Skin of body (tissue), 2 donors: ENCODE measurements around the gene OSCP1. TPM values are rescaled to one million over a fixed set of nuclear protein-coding genes. Genes with fewer than 3 reads are reported as not detected.

Source experiments
- DNase-seq: peaks from one replicate; lab custom pipeline; 2025; lab: John Stamatoyannopoulos, UW
- total RNA-seq: library from RNA; depleted of rRNA; stranded (reverse); fragments of >200 nt; gene quantifications from one replicate; pipeline ENCODE4 v1.2.3, GENCODE V29; 2014

Gene OSCP1
- total RNA-seq, 1 donor from 2014 or later = 10.4 TPM

GRCh38 chr1:36475341-36475740, 25.1 kb upstream of the OSCP1 start:
- DNase-seq = no peak

DNA sequence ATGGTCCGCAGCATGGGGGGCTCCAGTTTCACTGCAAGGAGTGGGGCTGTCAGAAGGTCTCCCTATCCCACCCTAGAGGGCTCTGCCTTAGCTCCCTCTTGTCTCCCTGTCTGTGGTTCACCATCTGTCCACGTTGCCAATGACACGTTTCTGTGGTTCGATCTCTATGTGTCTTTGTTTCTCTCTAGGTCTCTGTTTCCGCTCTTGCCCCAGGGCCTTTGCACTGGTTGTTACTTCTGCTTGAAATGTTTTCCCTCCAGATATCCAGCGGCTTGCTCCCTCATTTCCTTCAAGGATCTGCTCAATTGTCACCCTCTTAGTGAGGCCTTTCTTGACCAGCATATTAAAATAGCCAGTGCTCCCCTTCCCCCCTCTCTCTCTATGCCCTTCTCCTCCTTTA, 22.4 kb upstream of the OSCP1 start:
- no peak for DNase-seq

DNA sequence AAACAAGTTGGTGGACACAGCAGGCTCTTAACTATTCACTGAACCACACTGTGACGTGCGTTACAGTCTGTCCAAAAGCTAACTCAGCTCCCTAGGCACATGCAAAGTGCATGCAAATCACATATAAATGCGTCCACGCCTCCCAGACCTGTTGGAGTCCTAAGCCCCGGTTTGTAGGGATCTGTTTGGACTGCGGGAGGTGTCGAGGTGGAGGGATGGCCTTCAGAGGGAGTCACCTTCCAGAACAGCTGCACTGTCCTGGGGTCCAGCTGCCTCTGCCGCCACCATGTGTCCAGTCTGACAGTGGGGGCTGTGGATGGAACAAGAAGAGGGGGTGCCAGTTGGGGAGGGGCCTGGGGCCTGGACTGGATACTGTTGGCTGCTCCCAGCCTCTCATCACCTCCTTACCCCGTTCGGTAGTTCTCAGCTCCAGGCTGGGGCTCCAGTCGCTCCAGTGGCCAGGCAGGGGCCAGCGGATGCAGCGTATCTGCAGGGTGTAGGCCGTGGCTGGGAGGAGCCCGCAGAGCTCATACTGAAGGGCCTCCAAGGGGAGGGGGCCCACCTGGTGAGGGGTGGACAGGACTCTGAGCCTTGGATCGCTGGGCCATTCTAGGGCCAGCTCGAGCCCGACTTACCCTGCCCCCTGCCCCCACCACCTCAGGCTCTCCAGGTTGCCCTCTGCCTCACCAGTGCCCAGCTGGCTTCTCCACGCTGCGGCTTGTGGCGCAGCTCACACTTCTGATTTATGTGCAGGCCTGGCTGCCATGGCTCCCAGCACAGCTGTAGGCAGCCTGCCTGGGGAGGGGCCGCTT, 21.8 kb upstream of the OSCP1 start:
- DNase-seq = no peak

DNA sequence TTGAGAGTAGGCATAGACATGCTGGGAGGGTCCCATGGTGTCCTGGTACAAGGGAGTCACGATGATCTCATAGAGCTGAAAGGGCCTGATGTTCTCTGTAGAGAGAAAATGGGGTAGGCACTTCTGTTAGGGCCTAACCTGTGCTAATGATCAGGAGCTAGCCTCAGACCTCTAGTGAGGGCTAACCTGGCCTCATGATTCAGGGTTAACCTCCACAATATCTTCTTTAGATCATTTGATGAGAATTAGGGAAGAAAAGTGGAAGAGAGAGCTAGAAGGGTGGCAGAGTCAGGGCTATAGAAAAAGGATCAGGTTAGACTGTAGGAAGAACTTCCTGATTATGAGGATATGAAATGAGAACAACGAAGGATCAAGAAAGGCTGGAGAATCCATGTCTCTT, 18.9 kb upstream of the OSCP1 start:
- DNase-seq = no peak

GRCh38 chr1:36467700-36468455, 17.6 kb upstream of the OSCP1 start:
- DNase-seq = no peak

DNA sequence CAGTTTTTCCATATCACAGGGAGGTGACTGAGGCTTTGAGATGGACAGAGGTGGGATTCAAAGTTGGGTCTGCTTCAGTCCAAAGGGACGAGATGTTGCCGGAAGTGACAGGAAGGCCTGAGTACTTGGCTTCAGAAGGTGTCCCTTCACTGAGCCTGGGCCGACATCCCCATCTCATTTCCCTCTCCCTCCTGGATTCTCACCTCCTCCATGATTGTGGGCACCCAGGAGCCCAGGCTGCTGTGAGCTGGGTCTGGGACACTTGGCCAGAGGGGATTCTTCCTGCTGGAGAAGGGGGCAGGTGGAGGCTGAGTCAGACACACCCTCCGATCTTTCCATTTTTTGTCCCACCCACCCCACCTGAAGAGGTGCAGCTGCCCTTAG, 16.8 kb upstream of the OSCP1 start:
- DNase-seq = no peak

- DNase-seq = no peak
These were observed 16.2 kb upstream of the OSCP1 start for GRCh38 chr1:36466370-36467026.

DNA sequence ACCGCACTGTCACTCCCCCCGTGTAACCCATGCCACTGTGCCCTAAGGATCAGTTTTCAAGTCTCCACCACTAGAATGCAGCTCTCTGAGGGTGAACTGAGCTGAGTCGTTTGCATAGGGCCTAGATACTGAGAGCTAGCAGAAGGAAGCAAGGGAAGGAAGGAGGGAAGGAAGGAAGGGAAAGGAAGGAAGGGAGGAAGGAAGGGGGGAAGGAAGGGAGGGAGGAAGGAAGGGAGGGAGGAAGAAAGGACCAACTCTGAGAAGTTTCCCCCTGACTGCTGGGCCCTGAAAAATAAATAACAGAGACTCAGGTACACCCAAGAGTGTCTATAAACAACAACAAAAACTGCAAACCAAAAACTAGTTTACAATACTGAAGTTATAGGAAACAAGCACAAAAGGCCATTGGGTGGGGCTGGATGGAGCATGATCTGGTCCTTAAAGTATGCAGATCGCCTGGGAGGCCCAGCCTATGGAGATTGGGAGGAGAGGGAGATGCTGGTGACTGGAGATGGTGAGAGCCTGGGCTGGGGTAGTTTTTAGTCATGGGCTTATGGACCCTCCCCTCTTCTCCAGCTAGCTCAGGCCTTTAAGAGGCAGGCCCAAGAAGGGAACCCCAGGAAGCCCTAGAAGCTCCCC, 15.6 kb upstream of the OSCP1 start:
- DNase-seq = no peak

DNA sequence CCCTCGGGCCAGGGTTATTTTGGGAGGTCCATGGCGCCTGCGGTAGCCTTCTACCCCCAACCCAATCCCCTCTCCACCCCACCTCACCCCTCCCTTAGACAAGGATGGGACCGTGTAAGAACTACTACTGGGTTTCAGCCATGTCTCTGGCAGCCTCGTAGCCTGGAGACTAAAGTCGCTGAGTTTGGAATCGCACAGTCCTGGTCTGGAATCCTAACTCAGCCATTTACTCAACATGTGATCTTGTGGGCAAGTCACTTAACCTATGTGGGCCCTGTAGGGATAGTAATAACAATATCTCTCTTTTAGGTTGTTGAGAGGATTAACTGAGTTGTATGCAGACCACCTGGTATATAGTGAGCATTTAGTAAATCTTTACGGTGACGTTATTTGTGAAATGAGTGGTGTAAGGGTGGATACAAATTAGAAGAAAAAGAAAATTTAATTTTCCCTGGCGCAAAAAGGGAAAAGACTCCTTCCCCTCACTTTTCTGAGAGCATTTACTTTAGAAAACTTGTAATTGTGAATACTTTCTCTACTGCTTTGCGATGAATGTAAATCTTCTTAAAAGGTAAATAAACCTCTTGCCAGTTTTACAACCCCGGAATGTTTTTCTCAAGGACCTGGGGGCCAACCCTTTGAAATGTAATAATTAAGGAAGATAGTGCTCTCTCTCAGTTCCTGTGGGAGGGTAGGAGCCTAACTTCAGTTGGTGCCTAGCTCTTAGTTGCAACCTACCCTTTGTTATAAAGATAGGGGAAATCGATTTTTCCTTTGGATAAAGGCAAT, 14.5 kb upstream of the OSCP1 start:
- DNase-seq = peak; percentile 48

DNA sequence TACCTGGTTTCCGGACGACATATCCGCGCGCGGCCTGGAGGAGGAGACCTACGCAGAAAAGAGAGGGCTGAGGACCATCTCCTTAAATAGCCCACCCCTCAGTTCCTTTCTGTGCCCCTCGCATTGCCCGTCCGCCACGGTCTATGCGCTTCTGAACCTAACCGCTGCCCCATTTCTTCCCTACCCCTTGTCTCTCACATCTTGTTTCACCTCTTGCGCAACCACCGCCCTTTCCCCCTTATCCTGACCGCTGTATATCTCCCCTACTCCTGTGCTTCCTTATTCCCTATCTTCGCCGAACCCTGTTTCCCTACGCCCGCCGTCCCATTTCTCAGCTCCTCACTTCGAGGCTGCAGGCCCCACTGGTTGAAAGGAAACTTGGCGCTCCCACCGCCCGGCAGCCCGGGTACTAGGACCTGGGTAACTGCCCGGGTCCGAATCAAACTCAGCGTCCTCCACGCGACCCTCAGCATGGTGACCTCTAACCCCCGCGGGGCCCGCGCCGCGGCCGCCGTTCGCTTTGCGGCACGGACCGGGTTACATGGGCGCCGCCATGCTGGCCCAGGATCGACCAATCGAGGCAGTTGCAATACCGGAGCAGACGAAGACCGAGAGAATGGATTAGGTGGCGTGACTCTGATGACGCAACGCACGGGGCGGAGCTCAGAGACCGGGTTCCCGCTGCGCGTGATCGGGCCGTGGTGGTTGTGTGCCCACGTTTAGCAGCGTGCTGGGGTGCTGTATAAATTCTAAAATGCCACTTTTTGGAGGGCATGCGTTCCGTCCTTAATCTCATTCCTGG, 13.8 kb upstream of the OSCP1 start, which contains the start of gene MRPS15:
Gene MRPS15 (minus strand): TSS at position 582 of the 802 bp plus-strand sequence. CDS start 109 bp downstream, at position 473.
- DNase-seq = peak; percentile 94

- DNase-seq = no peak
These were observed 13.2 kb upstream of the OSCP1 start for GRCh38 chr1:36463463-36463802.

DNA sequence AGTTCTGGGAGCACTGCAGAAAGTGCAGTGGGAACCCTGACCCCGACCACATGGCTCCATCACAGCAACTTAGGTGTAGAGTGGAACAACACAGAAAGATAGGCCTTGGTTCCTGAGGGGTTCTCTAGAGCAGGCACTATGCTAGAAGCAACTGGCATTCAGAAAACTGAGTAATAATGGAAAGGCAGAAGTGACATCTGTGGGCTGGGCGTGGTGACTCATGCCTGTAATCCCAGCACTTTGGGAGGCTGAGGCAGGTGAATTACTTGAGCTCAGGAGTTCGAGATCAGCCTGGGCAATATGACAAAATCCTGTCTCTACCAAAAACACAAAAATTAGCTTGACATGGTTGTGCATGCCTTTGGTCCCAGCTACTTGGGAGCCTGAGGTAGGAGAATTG, 8.7 kb upstream of the OSCP1 start:
- DNase-seq = no peak

DNA sequence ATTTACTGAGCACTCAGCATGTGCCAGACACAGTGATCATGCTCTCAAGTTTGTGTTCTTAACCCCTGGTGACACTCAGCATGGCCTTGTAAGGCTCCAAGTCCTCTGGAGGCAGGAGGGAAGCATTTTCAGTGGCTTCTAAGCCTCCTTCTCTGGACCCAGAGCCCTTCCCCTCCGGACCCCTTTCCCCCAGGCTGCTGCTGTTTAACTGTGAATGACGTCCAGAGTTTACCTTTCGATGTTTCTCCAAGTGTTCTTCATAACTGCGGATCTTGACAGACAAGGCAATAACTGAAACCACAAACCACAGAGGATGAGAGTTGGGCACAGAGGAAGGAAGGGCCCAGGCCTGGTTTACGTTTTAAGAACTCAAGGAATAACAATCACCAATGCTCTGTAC, 7.4 kb upstream of the OSCP1 start:
- DNase-seq = no peak

GRCh38 chr1:36456391-36456928, 6.2 kb upstream of the OSCP1 start:
- DNase-seq = no peak

DNA sequence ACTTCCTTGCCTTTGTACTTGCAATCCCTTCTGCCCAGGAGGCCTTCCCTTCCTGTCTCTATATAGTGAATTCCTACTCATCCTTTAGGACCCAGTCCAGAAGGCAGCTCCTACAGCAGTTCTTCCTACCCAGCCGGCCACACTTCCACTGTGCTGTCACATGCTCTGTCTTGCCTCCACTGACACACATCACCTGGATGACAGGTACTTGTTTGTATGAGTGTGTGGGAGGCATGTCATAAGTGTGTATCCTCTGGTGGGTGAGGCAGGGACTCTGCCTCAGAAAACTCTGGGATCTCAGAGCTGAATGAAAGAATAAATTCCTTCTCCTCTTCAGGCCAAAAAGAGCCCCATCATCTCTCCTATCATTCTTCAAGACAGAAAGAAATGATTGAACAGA, 5.1 kb upstream of the OSCP1 start:
- no peak for DNase-seq

DNA sequence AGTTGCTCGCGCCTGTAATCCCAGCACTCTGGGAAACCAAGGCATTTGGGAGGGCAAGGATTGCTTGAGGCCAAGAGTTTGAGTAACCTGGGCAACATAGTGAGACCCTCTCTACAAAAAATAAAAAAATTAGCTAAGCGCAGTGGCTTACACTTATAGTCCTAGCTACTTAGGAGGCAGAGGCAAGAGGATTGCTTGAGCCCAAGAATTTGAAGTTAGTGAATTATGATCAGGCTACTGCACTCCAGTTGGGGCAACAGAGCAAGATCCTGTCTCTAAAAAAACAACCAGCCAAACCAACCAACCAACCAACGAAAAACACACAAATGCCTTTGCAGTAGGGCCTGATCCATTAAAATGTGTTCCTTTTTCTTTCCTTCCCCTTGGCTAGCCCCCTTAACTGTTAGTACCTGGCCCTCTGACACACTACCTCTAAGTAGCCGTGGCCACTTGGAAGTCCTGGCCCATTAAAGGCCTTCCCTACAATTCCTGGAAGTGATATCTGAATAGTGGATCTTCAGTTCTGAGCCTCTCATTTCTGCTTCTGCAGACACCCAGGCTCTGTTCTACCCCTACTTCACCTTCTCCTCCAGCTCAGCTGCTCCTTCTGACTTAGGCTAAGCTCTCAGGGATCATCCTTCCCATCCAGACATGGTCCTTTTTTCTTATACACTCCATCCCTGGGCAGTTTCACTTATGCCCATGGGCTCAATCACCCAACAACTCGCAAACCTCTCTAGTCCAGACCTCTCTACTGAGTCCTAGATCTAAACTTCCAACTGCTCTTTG, 3.5 kb upstream of the OSCP1 start:
- no peak for DNase-seq

- DNase-seq = no peak
These were observed 2.8 kb upstream of the OSCP1 start for GRCh38 chr1:36453051-36453450.

GRCh38 chr1:36450919-36451305, 661 bp upstream of the OSCP1 start:
- DNase-seq = no peak

GRCh38 chr1:36448530-36449056, 1.7 kb downstream of the OSCP1 start:
- DNase-seq = peak; percentile 17
